Heart left ventricle (tissue), 16 donors: ENCODE results near the gene MRPL49. TPM values are rescaled to one million over a fixed set of nuclear protein-coding genes. Genes with fewer than 3 reads are reported as not detected.

Source experiments
- ATAC-seq, 4 donors: fragments of 200-7000 bp; cut with Tn5 transposase; one replicate each; pipeline ENCODE4 v1.9.1; 2020 to 2022; ENCODE audit warnings: moderate library complexity in 4 of 4, mild to moderate bottlenecking in 3 of 4, moderate number of reproducible peaks in 1 of 4
- DNase-seq, 5 donors: peaks; one replicate each; pipeline ENCODE4 v3.0.0-alpha.2; 2020
- H3K27ac ChIP-seq, 12 donors: fragments of 200-600 bp; sonication (generic) in 4 of 12; one replicate each; pipeline versions ENCODE4 v1.5.0 to v1.8.0; 2016 to 2022; ENCODE audit warnings: mild to moderate bottlenecking in 2 of 12
- H3K27me3 ChIP-seq, 9 donors: fragments of 200-600 bp; sonication (generic) in 2 of 9; one replicate each; pipeline versions ENCODE4 v1.5.1 to v1.8.0; 2016 to 2022; ENCODE audit warnings: mild to moderate bottlenecking in 3 of 9
- H3K36me3 ChIP-seq, 9 donors: fragments of 200-600 bp; sonication (generic) in 2 of 9; one replicate each; pipeline versions ENCODE4 v1.5.0 to v1.8.0; 2018 to 2022; ENCODE audit warnings: mild to moderate bottlenecking in 2 of 9
- H3K4me1 ChIP-seq, 12 donors: fragments of 200-600 bp; sonication (generic) in 4 of 12; one replicate each; pipeline versions ENCODE4 v1.5.0 to v1.8.0; 2016 to 2022; ENCODE audit warnings: mild to moderate bottlenecking in 3 of 12
- H3K4me3 ChIP-seq, 12 donors: fragments of 200-600 bp; sonication (generic) in 4 of 12; one replicate each; pipeline versions ENCODE4 v1.5.0 to v1.8.0; 2017 to 2022; ENCODE audit warnings: mild to moderate bottlenecking in 9 of 12, moderate library complexity in 4 of 12
- H3K9me3 ChIP-seq, 12 donors: fragments of 200-600 bp; sonication (generic) in 4 of 12; one replicate each; pipeline versions ENCODE4 v1.5.0 to v1.8.0; 2016 to 2022; ENCODE audit warnings: mild to moderate bottlenecking in 1 of 12
- POLR2A ChIP-seq, 2 donors: fragments of 450-650 bp; IDR thresholded peaks; one replicate each; pipeline ENCODE4 v1.6.1; 2017; ENCODE audit warnings: antibody characterized with exemption in 2 of 2, mild to moderate bottlenecking in 2 of 2, moderate library complexity in 2 of 2
- WGBS, 4 donors: extraction: QIAGEN DNeasy Blood & Tissue Kit in 2 of 4; methylation state at CpG; one replicate each; pipeline versions ENCODE4 v1.1.5 to v1.1.7; 2013 to 2018; 5-methylcytosine and 5-hydroxymethylcytosine counted together
- intact Hi-C, 10 donors: fragments of 100-400 bp; cut with DNase I; formaldehyde crosslinking; loops; one replicate each; pipeline versions ENCODE4 v1.11.1 to v1.14.2; 2022
- polyA plus RNA-seq, 2 donors: library from polyadenylated mRNA; stranded (reverse); fragments of 200-250 nt; gene quantifications; one replicate each; pipeline ENCODE4 v1.2.3, GENCODE V29; 2013
- total RNA-seq, 9 donors: library from RNA; depleted of rRNA in 2 of 9; stranded (reverse); fragments of >200 nt in 2 of 9; fragmentation: NEBNext Ultra II Directional in 3 of 9; extraction: Animal tissue kit (Norgen Biotek cat#: 25700) in 3 of 9; gene quantifications; one replicate each; pipeline versions ENCODE4 v1.1.0 to v1.2.4, GENCODE V29; 2016 to 2023
- TF ChIP-seq, protein P1 (sequence below), 12 donors: fragments of 200-600 bp; sonication (generic) in 4 of 12; IDR thresholded peaks; one replicate each; pipeline versions ENCODE4 v1.5.0 to v1.8.0; 2018 to 2022; ENCODE audit warnings: antibody characterized with exemption in 12 of 12, mild to moderate bottlenecking in 5 of 12
- donor health status: ischemic (EF 13 %, LVEDD 7.1; RV severe dilation, severe dysfunction).
- donor health status: healthy with polysubstance abuse.
- donor health status: DM: no; HTN: yes; CAD: no.
- donor health status: DM: no; HTN: no; CAD: no.
- donor health status: ischemic (EF 25% LVEDD 6.9; RV normal size, moderate dysfunction).
- donor health status: ischemic (EF 25% LVEDD 5.7; RV mildly dilated, moderate dysfunction).
- donor health status: healthy.
- donor health status: DM: yes; HTN: yes; CAD: no.
- donor health status: ischemic (EF 35%, LVEDD 5.7; RV mildly dilated, moderate dysfunction).
- donor health status: nonischemic (EF 11% LVEDD 7.7; RV severe dilation, severe dysfunction).
- donor health status: DM: yes; HTN: yes; CAD: no.
- donor health status: PGD.
- donor health status: ischemic (EF 29% LVEDD 5.4; RV normal size, mild dysfunction).
- donor health status: nonischemic (EF 23%, LVEDD 6.1; RV moderate dilation, normal function).

Gene MRPL49
- total and polyA plus RNA-seq, 11 donors = 13.7 to 66.6 (median 42.1) TPM

DNA sequence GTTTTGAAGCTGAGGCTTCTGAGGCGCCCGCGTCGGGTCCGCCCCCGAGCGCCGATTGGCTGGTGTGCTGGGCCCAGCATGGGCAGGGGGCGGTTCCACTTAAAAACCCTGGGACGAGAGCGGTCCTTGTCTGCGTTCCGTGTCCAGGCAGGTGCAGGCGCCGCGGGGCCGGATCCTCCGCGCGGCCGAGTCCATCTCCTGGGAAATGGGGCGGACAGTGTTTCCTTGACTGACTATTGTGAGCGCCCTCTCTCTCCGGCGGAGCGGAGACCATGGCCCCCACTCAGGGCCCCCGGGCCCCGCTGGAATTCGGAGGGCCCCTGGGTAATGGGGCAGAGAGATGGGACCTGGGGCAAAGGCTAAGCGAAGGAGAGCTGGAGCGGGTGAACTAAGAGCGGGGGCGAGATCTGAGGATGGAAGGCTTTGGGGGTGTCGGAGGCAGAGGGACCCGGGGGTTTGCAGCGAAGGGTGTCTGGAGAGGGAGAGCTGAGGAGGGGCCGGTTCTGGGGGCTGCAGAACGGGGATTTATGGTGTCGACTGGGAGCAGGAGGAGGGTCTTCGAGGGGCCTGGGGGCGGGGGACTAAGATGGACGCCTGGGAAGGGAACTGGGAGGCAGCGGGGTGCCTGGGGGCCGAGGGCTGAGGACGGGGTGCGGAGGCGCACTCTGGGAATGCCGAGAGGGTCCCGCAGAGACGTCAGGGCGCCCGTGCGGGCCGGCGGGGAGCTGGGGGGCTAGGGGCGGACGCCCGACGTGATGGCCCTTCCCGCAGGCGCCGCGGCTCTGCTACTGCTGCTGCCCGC lies 10.2 kb upstream of the MRPL49 start, which contains the start of gene TM7SF2:
Gene TM7SF2 (plus strand): TSS at position 129 of the 802 bp plus-strand sequence. CDS start 144 bp downstream, at position 273.
- TF ChIP-seq, protein P1, sequence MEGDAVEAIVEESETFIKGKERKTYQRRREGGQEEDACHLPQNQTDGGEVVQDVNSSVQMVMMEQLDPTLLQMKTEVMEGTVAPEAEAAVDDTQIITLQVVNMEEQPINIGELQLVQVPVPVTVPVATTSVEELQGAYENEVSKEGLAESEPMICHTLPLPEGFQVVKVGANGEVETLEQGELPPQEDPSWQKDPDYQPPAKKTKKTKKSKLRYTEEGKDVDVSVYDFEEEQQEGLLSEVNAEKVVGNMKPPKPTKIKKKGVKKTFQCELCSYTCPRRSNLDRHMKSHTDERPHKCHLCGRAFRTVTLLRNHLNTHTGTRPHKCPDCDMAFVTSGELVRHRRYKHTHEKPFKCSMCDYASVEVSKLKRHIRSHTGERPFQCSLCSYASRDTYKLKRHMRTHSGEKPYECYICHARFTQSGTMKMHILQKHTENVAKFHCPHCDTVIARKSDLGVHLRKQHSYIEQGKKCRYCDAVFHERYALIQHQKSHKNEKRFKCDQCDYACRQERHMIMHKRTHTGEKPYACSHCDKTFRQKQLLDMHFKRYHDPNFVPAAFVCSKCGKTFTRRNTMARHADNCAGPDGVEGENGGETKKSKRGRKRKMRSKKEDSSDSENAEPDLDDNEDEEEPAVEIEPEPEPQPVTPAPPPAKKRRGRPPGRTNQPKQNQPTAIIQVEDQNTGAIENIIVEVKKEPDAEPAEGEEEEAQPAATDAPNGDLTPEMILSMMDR (IDR thresholded peaks at IDR 0.05) = no peak
- TF ChIP-seq POLR2A (IDR thresholded peaks at IDR 0.05) = peak; percentile 73 to 96
- 1 to 2% (median 1%) methylated on average over 36 to 64 of the region's 64 CpGs for WGBS, 4 donors
- peaks cover 0 to 37% (median 29%) of the 10 kb centered on the region in 9 donors for H3K36me3 ChIP-seq

GRCh38 chr11:65112546-65113360 lies 9.4 kb upstream of the MRPL49 start:
- ATAC-seq (peak; percentile 0 to 56 (median 37)), DNase-seq (peak; percentile 46 to 85 (median 66))
- peak overlapping the region; percentile 38 to 90 (median 61) for H3K4me3 ChIP-seq
- no peak for TF ChIP-seq POLR2A (IDR thresholded peaks at IDR 0.05)
- TF ChIP-seq, protein P1 (IDR thresholded peaks at IDR 0.05) = peak; percentile 76 to 92 (median 82)
- peaks cover 0 to 64% (median 46%) of the 10 kb centered on the region in 12 donors for H3K4me1 ChIP-seq
- peaks cover 0 to 5% (median 0%) of the 10 kb centered on the region in 9 donors for H3K27me3 ChIP-seq
- H3K27ac ChIP-seq = peak overlapping the region in 11 of 12 donors; percentile 52 to 86 (median 79)
- 1 to 3% (median 1%) methylated on average over 18 to 57 of the region's 57 CpGs for WGBS, 4 donors
- intact Hi-C loops = loop anchor here in 8 of 10 donors (5.0 to 10.0 kb wide), 9 partner anchors 70 to 415 kb away; partner anchors contain the start of genes CAPN1 (in 3 of the 8), ARL2 (in 2 of the 8), CDC42BPG (in 2 of the 8) and DPF2 (in 1 of the 8)
- H3K9me3 ChIP-seq = no peaks in the 10 kb centered on the region
- H3K36me3 ChIP-seq = peaks cover 0 to 34% (median 25%) of the 10 kb centered on the region in 9 donors

More for the DNA sequence above, 10.2 kb upstream of the MRPL49 start, which contains the start of gene TM7SF2:
- intact Hi-C loops = loop anchor here in 9 of 10 donors (2.0 to 10.0 kb wide), 11 partner anchors 69 to 415 kb away; partner anchors contain the start of genes CAPN1 (in 5 of the 9), ARL2 (in 2 of the 9), CDC42BPG (in 2 of the 9) and DPF2 (in 1 of the 9)
- ATAC-seq (peak; percentile 85 to 93 (median 86)), DNase-seq (peak; percentile 96 to 98 (median 97))
- H3K4me1 ChIP-seq = peaks cover 0 to 63% (median 44%) of the 10 kb centered on the region in 12 donors
- H3K27ac ChIP-seq = peak within 1 kb of the TSS in 11 of 12 donors; percentile 52 to 86 (median 79)
- peaks cover 0 to 5% (median 0%) of the 10 kb centered on the region in 9 donors for H3K27me3 ChIP-seq
- no peaks in the 10 kb centered on the region for H3K9me3 ChIP-seq
- H3K4me3 ChIP-seq = peak within 1 kb of the TSS; percentile 38 to 90 (median 61)

- Histone ChIP-seq H3K27me3 (peaks cover 0 to 5% (median 0%) of the 10 kb centered on the region in 9 donors), H3K27ac (peak overlapping the region in 10 of 12 donors; percentile 52 to 86 (median 79)), H3K36me3 (peaks cover 0 to 33% (median 22%) of the 10 kb centered on the region in 9 donors), H3K4me3 (peak overlapping the region in 11 of 12 donors; percentile 38 to 90 (median 62)), H3K4me1 (peaks cover 0 to 69% (median 49%) of the 10 kb centered on the region in 12 donors), H3K9me3 (no peaks in the 10 kb centered on the region)
- 14 to 25% (median 17%) methylated on average over 14 of the region's 14 CpGs for WGBS, 4 donors
- peak in 2 of 5 donors; percentile 19 to 35 for DNase-seq
- intact Hi-C loops = loop anchor here in 8 of 10 donors (5.0 to 10.0 kb wide), 9 partner anchors 69 to 414 kb away; partner anchors contain the start of genes CAPN1 (in 3 of the 8), ARL2 (in 2 of the 8), CDC42BPG (in 2 of the 8) and DPF2 (in 1 of the 8)
- TF ChIP-seq, protein P1 (IDR thresholded peaks at IDR 0.05) = no peak
- no peak for TF ChIP-seq POLR2A (IDR thresholded peaks at IDR 0.05)
- no peak for ATAC-seq
Observed at GRCh38 chr11:65113361-65113756, 8.8 kb upstream of the MRPL49 start.
